ENCODE results near the gene PSMA5.
A peak's percentile ranks its signal among the peaks of the same experiment; 100 is the strongest.

GRCh38 chr1:109426281-109427170 lies at the start of gene PSMA5:
- TF ChIP-seq, protein P1, sequence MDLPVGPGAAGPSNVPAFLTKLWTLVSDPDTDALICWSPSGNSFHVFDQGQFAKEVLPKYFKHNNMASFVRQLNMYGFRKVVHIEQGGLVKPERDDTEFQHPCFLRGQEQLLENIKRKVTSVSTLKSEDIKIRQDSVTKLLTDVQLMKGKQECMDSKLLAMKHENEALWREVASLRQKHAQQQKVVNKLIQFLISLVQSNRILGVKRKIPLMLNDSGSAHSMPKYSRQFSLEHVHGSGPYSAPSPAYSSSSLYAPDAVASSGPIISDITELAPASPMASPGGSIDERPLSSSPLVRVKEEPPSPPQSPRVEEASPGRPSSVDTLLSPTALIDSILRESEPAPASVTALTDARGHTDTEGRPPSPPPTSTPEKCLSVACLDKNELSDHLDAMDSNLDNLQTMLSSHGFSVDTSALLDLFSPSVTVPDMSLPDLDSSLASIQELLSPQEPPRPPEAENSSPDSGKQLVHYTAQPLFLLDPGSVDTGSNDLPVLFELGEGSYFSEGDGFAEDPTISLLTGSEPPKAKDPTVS (IDR thresholded peaks at IDR 0.05; ENCODE audit: low read depth, low read length): no peak
- peak; percentile 43; the same call in 1 of the 2 replicates for TF ChIP-seq YY1 (IDR thresholded peaks at IDR 0.05; ENCODE audit: low read depth, low read length)
- TF ChIP-seq BCLAF1 (IDR thresholded peaks at IDR 0.05): no peak
- TF ChIP-seq, protein P2, sequence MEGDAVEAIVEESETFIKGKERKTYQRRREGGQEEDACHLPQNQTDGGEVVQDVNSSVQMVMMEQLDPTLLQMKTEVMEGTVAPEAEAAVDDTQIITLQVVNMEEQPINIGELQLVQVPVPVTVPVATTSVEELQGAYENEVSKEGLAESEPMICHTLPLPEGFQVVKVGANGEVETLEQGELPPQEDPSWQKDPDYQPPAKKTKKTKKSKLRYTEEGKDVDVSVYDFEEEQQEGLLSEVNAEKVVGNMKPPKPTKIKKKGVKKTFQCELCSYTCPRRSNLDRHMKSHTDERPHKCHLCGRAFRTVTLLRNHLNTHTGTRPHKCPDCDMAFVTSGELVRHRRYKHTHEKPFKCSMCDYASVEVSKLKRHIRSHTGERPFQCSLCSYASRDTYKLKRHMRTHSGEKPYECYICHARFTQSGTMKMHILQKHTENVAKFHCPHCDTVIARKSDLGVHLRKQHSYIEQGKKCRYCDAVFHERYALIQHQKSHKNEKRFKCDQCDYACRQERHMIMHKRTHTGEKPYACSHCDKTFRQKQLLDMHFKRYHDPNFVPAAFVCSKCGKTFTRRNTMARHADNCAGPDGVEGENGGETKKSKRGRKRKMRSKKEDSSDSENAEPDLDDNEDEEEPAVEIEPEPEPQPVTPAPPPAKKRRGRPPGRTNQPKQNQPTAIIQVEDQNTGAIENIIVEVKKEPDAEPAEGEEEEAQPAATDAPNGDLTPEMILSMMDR (IDR thresholded peaks at IDR 0.05 in 2 of 3, conservative IDR thresholded peaks at IDR 0.05 in 1 of 3; ENCODE audit: control insufficient read depth in 2 of 3, extremely low read depth in 1 of 3, insufficient read depth in 1 of 3, low read depth in 3 of 3, low read length in 3 of 3): no peak
- TF ChIP-seq ATF3 (IDR thresholded peaks at IDR 0.05; ENCODE audit: borderline replicate concordance, extremely low read depth, low read depth, low read length): no peak
- TF ChIP-seq RELA (IDR thresholded peaks at IDR 0.05; ENCODE audit: borderline replicate concordance, partially characterized antibody): peak; percentile 7
- peak; percentile 81 for TF ChIP-seq RFX5 (IDR thresholded peaks at IDR 0.05; ENCODE audit: low read depth, low read length)
- TF ChIP-seq GABPA (IDR thresholded peaks at IDR 0.05; ENCODE audit: low read depth): peak; percentile 83
- no peak for TF ChIP-seq KDM1A (IDR thresholded peaks at IDR 0.05; ENCODE audit: borderline replicate concordance)
- TF ChIP-seq POLR2A (IDR thresholded peaks at IDR 0.05; ENCODE audit: low read depth, low read length): peak; percentile 100
- no peak for TF ChIP-seq LARP7 (IDR thresholded peaks at IDR 0.05)
- TF ChIP-seq EED (IDR thresholded peaks at IDR 0.05; ENCODE audit: low read depth): 0 out of 2 replicates have a peak, but pooled peaks have one; percentile 28
- no peak for TF ChIP-seq ZNF274 (IDR thresholded peaks at IDR 0.05; ENCODE audit: insufficient read depth, insufficient read length)
- no peak for TF ChIP-seq CEBPB (IDR thresholded peaks at IDR 0.05; ENCODE audit: borderline replicate concordance in 1 of 2, low read depth in 2 of 2, low read length in 2 of 2)
